NCI-H1092 treated with DMSO at 0.1 percent for 48 hours (cell line): ENCODE data around the gene ROPN1B.

Experiments
- DNase-seq: peaks from one replicate; lab custom pipeline; 2025; lab: John Stamatoyannopoulos, UW

The ROPN1B gene

DNA sequence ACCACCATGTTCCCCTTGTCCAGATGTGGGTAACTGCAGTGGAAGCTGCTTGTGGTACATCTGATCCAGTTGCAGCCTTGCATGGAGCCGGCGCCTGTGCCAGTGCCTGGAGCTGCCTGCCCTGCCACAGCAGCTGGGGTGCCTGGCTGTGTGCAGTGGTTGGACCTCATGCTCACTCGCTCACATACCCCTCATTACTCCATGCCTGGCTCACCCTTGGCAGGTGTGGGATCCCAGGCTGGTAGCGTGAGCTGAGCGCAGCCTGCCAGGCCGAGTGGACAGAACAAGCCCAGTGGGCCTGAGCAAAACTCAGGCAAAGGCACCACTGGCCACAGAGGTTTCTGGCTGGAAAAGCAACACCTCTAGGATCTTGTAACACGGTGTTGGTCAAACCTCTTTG is 35.7 kb downstream of the ROPN1B start:
- no peak for DNase-seq

GRCh38 chr3:126005951-126006350 is 37.0 kb downstream of the ROPN1B start:
- DNase-seq, result no peak

DNA sequence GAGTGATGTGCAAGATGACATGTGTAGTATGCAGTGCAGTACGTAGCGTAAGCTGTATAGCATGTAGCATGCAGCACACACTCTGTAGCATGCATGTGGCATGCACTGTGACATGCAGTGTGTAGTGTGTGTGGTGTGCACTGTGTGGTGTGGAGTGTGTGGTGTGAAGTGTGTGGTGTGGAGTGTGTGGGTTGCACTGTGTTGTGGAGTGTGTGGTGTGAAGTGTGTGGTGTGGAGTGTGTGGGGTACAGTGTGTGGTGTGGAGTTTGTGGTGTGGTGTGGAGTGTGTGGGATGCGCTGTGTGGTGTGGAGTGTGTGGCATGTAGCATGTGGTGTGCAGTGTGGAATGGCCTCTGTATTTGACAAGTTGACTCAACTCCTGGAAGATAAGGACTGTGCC is 39.2 kb downstream of the ROPN1B start:
- DNase-seq, result no peak

DNA sequence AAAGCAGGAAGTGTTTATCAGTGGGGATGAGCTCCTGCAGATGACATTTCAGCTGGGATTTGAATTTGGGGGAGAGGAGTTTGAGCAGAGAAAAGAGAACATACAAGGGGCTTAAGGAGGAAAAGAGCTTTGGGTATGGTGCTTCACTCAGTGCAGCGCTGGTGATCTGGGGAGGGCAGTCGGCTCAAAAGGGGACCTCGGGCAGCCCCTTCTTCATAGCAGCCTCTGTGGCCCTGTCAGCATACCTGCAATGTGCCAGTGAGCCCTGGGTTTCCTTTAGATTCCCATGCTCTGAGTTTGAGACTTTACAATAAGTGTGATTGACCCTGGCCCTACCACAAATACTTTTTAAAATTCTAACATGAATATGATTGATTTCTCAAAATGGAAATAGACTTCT is 40.2 kb downstream of the ROPN1B start:
- DNase-seq, result no peak

DNA sequence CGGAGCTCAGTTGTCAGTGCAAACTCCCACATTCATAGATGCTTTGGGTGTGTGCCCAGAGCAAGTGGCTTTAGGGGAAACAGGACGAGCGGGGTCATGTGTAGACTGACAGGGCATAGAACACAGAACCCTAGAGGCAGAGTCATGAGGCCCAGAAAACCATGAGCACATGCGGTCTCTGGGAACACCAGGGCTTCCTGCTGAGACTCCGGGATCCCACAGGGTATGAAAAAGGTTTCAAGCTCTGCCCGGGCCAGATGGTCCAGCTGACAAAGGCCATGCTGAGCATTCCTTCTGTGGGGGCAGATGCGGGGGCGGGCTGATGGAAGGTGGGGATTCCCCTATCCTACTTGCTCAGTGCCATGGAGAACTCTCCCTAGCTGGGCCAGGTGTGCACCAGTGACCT is 44.8 kb downstream of the ROPN1B start:
- no peak for DNase-seq

GRCh38 chr3:126014252-126014651 is 45.3 kb downstream of the ROPN1B start:
- no peak for DNase-seq

GRCh38 chr3:126015075-126015474 is 46.1 kb downstream of the ROPN1B start:
- DNase-seq, result no peak

GRCh38 chr3:126016616-126017015 is 47.6 kb downstream of the ROPN1B start:
- no peak for DNase-seq

DNA sequence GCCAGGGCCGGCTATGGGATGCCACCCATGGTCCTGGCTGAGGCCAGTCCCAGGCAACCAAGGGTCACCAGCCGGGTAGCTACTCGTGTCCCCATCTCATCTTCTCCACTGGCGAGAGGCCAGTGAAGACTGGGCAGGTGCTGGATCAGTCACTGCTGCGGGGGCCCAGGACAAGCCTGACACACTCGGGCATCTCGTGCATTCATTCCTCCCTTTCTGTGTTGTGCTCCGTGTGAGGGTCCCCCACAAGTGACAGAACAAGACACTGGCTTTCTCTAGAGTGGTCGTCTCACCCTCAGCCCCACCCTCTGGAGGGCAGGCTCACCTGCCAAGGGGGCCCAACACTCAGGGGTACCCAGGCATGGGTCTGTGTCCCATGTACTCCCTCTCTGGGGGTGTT is 48.4 kb downstream of the ROPN1B start:
- no peak for DNase-seq

DNA sequence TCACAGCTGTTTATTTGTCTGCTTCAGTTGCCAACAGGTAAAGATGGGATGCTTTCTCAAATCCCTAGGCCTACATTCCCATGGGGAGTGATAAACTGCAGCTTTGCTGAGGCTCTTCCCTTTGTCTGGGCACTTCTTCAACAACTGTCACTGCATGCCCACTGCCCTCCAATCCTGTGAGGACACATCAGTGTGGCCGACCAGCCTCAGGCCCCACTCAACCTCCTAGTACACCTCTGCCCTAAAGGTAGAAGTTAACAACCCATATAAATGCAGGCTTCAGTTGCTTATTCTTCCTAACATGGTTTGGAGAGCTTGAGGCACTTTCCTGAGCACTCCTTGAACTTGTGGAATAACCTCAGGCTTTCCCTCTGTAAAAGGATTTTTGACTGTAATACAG is 49.6 kb downstream of the ROPN1B start:
- no peak for DNase-seq

DNA sequence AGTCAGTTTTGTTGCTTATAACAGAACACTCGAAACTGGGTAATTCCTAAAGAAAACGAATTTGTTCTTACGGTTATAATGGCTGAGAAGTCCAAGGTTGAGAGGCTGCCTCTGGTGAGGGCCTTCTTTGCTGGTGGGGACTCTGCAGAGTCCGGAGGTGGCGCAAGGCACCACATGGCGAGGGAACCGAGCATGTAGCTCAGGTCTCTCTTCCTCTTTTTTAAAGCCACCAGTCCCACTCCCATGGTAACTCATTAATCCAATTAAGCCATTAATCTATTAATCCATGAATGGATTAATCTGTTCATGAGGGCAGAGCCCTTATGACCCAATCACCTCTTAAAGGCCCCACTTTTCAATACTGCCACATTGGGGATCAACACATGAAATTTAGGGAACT is 50.0 kb downstream of the ROPN1B start:
- no peak for DNase-seq

DNA sequence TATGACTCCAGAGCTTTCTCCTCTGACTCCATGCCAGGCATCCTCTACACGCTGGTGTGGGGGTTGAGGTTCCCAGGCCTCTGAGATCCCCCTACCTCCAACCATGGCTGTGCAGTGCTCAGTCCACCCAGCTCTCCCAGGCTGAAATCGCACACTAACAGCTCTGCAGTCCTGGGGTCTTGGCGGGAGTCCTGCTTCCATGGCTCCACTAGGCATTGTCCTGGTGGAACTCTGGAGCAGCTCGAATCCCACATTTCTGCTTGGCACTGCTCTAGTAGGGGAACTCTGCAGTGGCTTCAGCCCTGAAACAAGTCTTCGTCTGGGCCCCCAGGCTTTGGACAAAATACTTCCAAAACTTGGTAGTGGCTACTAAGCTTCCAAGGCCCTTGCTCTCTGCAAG is 50.7 kb downstream of the ROPN1B start:
- DNase-seq, result no peak

GRCh38 chr3:126021224-126021623 is 52.2 kb downstream of the ROPN1B start:
- no peak for DNase-seq

GRCh38 chr3:126021702-126022101 is 52.7 kb downstream of the ROPN1B start:
- DNase-seq, result no peak

DNA sequence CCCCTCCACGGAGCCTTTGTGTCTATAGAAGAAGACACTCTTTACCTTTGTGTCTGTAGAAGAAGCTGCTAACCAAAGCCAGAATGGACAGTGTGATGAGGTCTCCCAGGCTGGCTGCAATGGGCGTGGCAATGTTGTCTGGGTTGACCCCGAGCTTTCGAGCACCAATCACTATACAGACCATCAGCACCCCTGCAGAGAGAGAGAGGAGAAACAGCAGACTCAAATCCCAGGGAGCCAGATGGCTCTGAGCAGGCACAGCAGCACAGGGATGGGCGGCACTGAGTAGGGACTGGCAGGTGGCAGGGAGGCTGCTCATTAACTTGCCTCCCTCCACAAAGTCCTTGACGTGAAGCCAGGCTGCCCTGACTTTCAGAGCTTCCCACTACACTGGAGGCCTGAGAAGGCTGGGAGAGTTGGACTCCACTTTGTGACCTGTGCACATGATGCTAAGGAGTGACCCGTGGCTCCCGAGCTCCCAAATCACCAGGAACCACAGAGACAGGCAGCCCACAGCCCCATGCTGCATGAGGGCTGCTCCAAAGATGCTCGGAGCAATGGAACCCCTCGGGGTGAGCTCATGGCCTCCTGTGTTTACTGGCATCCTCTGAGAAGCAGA is 53.9 kb downstream of the ROPN1B start:
- no peak for DNase-seq

DNA sequence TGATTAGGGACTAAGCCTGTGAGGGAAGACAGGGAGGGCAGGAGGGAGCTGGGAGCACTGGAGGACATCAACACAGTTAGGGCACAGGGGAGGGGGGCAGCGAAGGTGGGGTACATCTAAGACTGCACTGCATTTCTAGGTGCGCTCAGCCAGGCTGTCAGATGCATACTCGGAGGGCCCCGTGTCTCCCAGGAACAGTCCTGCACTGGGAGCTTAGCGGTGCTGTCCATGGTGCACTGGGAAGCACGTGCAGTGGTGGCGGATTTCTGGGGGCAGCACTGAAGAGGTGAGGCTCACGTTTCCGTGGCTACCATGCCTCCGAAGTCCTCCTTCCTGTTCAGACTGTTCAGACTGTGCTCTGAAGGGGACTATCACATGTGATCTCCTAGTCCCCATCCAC is 54.4 kb downstream of the ROPN1B start:
- no peak for DNase-seq

GRCh38 chr3:126024049-126024854 is 55.3 kb downstream of the ROPN1B start:
- no peak for DNase-seq

DNA sequence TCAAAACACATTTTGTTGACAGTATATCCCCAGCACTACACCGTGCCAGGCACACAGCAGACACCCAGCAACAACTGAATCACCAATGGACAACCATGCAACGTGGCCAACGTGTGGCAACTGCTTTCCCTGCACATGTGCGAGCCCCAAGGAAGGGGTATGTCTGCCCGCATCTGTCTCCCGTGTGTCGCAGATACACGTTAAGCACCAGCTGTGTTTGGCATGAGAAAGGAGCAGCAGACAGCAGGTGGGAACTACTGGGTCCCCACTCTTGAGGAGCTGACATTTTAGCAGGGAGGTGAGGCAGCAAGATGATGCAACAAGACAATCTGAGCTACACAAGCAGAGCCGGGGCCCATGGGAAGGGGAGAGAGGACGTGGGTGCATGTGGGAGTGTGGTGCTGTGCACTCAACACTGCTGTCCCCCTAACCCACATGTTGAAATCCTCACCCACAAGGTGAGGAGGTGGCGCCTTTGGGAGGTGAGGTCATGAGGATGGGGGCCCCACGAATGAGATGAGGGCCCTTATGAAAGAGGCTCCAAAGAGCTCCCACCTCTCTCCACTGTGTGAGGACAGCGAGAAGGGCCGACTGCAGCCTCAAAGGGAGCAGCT is 56.2 kb downstream of the ROPN1B start:
- no peak for DNase-seq

- DNase-seq, result no peak
These were observed 56.9 kb downstream of the ROPN1B start for GRCh38 chr3:126025862-126026261.

- DNase-seq, result no peak
These were observed 57.3 kb downstream of the ROPN1B start for GRCh38 chr3:126026277-126026751.

- DNase-seq, result no peak
These were observed 57.8 kb downstream of the ROPN1B start for GRCh38 chr3:126026761-126027160.

DNA sequence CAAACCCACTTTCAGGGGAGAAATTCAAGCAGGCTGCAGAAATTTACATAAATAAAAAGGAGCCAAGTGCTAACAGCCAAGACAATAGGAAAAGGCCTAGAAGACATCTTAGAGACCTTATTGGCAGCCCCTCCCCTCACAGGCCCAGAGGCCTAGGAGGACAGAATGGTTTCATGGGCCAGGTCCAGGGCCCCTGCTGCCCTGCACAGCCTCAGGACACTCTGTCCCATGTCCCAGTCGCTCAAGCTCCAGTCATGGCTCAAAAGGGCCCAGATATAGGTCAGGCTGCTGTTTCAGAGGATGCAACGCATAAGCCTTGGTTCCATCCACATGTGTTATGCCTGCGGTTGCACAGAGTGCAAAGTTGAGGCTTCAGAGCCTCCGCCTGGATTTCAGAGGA is 59.1 kb downstream of the ROPN1B start:
- DNase-seq, result no peak

DNA sequence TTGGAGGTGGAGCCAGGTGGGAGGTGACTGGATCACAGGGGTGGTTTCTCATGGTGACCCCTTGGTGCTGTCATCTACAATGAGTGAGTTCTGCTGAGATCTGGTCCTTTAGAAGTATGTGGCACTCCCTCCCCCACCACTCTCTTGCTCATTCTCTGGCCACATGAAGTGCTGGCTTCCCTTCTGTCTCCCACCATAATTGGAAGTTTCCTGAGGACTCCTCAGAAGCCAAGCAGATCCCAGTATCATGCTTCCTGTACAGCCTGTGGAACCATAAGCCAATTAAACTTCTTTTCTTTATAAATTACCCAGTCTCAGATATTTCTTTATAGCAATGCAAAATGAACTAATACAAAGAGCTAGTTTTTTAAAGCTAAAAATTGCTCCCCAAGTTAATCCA is 60.3 kb downstream of the ROPN1B start:
- no peak for DNase-seq
